ENCODE measurements around the gene GJA4.

The GJA4 gene

DNA sequence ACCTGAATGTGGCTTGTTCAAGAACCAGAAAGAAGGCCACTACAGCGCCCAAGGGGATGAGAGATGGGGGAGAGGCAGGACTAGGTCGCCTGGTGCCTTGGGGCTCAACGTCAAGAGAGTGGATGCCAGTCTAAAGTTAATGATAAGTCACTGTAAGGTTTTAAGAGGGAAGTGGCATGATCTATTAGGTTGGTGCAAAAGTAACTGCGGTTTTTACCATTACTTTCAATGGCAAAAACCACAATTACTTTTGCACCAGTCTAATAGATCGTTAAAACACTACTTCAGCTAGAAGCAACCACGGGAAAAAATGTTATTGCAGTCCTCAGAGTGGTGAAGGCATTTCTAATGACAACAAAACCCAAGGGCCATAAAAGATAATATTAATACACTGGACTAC, 14.4 kb upstream of the GJA4 start:
- TF ChIP-seq CTCF (IDR thresholded peaks at IDR 0.05; ENCODE audit: low read depth, low read length): no peak
- H3K4me3 ChIP-seq (replicated peaks in 1 of 2; ENCODE audit: low read depth in 2 of 2, low read length in 2 of 2): no peak overlapping the region
- no peak for DNase-seq (ENCODE audit: low read depth in 2 of 2)

DNA sequence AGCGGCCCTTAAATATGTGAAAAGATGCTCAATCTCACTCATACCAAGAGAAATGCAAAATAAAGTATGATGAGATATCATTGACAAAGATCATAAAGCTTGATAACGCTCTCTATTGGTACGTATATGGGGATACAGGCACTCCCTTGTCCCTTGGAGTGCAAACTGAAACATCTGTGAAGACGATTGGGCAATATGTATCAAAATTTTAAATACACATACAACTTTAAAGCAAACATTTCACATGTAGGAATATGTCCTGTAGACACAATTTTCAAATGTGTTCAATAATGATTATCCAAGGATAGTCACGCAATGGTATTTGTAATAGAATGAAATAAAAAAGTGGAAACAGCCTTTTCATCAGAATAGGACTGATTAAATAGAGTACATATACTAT, 13.8 kb upstream of the GJA4 start:
- H3K4me3 ChIP-seq (replicated peaks in 1 of 2; ENCODE audit: low read depth in 2 of 2, low read length in 2 of 2): no peak overlapping the region
- no peak for TF ChIP-seq CTCF (IDR thresholded peaks at IDR 0.05; ENCODE audit: low read depth, low read length)
- DNase-seq (ENCODE audit: low read depth in 2 of 2): no peak

- DNase-seq (ENCODE audit: low read depth in 2 of 2): no peak
- no peak overlapping the region for H3K4me3 ChIP-seq (replicated peaks in 1 of 2; ENCODE audit: low read depth in 2 of 2, low read length in 2 of 2)
- TF ChIP-seq CTCF (IDR thresholded peaks at IDR 0.05; ENCODE audit: low read depth, low read length): no peak
Measured at GRCh38 chr1:34779526-34779925, 13.3 kb upstream of the GJA4 start.

DNA sequence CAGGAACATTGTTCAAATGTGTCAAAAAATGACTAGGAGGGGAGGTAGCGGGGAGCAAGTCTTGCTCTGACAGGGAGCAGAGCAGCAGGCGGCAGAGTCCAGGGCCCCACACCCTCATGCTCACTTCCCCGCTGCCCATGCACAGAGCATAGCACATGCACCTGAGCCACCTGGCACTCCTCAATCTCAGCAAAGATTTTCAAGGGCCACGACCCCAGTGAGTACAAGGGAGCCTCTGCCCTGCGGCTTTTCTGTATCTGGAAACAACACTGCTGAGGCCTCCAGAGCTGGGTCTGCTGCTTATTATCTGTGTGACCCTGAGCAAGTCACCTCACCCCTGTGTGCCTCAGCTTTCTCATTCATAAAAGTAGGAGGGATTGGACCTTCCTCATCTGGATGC, 12.8 kb upstream of the GJA4 start:
- H3K4me3 ChIP-seq (replicated peaks in 1 of 2; ENCODE audit: low read depth in 2 of 2, low read length in 2 of 2): no peak overlapping the region
- TF ChIP-seq CTCF (IDR thresholded peaks at IDR 0.05; ENCODE audit: low read depth, low read length): no peak
- DNase-seq (ENCODE audit: low read depth in 2 of 2): no peak

GRCh38 chr1:34780528-34780927, 12.3 kb upstream of the GJA4 start:
- no peak for DNase-seq (ENCODE audit: low read depth in 2 of 2)
- TF ChIP-seq CTCF (IDR thresholded peaks at IDR 0.05; ENCODE audit: low read depth, low read length): no peak
- no peak overlapping the region for H3K4me3 ChIP-seq (replicated peaks in 1 of 2; ENCODE audit: low read depth in 2 of 2, low read length in 2 of 2)

DNA sequence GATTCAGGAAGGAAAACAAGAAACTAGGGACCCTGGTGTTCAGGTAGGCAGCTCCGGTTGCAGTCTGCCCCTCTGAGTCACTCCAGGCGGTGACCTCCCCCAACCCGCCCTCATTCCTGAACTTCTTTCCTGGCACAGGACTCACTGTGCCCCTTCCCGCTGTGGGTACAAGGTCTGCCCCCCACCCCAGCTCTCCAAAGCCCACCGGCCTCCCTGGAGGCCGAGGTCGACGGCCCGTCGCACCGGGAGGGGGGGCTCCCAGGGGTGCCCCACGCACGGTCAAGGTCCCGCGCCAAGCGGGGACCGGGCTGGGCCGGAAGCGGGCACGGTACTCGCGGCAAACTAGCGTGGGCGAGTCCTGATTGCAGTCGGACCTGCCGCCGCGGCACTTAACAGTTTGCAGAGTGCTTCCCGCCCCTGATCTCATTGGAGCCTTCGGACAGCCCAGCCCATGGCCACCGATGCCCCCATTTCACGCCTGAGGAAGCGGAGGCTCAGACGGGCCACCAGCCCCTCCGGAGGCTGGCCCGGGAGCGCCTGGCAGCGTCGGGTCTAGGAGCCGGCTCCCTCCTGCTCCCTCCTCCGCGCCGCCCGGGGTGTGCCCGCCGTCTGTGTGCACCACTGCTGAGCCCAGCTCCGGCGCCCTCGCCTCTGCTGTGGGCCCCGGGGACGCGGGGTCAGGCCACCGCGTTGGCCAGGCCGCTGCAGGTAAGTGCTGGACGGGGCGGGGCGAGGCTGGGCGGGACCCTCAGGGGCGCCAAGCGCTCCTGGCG, 11.5 kb upstream of the GJA4 start, which contains the start of gene GJB3:
Gene GJB3 (plus strand): TSS at position 144 of the 773 bp plus-strand sequence. CDS start 3,549 bp downstream, outside the sequence.
- DNase-seq (ENCODE audit: low read depth in 2 of 2): no peak
- H3K4me3 ChIP-seq (replicated peaks in 1 of 2; ENCODE audit: low read depth in 2 of 2, low read length in 2 of 2): peak within 1 kb of the TSS; percentile 10 to 15
- TF ChIP-seq CTCF (IDR thresholded peaks at IDR 0.05; ENCODE audit: low read depth, low read length): no peak
